Adipocyte (in vitro differentiated cells): ENCODE results near the gene SLX4IP.

Source experiments
- DNase-seq: peaks from one replicate; pipeline ENCODE4 v3.0.0-alpha.2; 2015; ENCODE audit warnings: low read depth
- H3K27me3 ChIP-seq: replicated peaks from 2 replicates; pipeline ENCODE4 v1.7.0; 2013; ENCODE audit warnings: mild to moderate bottlenecking, low read length, moderate library complexity; ENCODE audit not compliant: control insufficient read depth, insufficient read depth
- H3K36me3 ChIP-seq: 2 replicates; pipeline ENCODE4 v1.7.0; 2013; ENCODE audit warnings: low read length, mild to moderate bottlenecking, moderate library complexity; ENCODE audit not compliant: control insufficient read depth, insufficient read depth, severe bottlenecking
- H3K4me1 ChIP-seq: 2 replicates; pipeline ENCODE4 v1.7.0; 2013; ENCODE audit warnings: mild to moderate bottlenecking, low read length, moderate library complexity; ENCODE audit not compliant: control insufficient read depth, insufficient read depth
- H3K4me3 ChIP-seq: 2 replicates; pipeline ENCODE4 v1.7.0; 2013; ENCODE audit warnings: mild to moderate bottlenecking, low read length, moderate library complexity
- H3K9ac ChIP-seq: 2 replicates; pipeline ENCODE4 v1.7.0; 2013; ENCODE audit warnings: mild to moderate bottlenecking, low read length, moderate library complexity
- H3K9me3 ChIP-seq: 2 replicates; pipeline ENCODE4 v1.7.0; 2013; ENCODE audit warnings: mild to moderate bottlenecking, low read length, moderate library complexity; ENCODE audit not compliant: control insufficient read depth

SLX4IP gene

DNA sequence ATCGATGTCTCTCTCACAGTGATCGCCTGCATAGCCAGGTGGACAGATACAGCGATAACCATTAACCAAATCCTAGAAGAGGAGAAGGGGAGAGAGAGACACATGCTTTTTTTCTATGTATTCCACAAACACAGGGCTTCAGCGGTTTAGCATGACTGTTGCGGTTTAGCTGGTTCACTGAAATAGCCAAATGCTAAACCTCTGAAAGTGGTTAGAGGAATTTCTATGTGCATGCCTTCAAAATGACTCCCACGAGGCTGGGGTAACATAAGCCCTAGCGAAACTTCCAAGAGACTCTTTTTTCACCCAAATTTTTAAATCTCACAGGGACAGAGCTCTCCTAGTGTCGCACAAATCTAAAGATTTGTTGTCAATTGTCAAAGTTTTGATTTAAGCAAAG, 213.5 kb downstream of the SLX4IP start:
- Histone ChIP-seq H3K4me1 (peaks cover 16% of the 10 kb centered on the region), H3K27me3 (no peaks in the 10 kb centered on the region), H3K36me3 (peaks cover 89% of the 10 kb centered on the region), H3K9ac (no peak overlapping the region), H3K4me3 (no peak overlapping the region), H3K9me3 (no peaks in the 10 kb centered on the region)
- peak; percentile 96 for DNase-seq

DNA sequence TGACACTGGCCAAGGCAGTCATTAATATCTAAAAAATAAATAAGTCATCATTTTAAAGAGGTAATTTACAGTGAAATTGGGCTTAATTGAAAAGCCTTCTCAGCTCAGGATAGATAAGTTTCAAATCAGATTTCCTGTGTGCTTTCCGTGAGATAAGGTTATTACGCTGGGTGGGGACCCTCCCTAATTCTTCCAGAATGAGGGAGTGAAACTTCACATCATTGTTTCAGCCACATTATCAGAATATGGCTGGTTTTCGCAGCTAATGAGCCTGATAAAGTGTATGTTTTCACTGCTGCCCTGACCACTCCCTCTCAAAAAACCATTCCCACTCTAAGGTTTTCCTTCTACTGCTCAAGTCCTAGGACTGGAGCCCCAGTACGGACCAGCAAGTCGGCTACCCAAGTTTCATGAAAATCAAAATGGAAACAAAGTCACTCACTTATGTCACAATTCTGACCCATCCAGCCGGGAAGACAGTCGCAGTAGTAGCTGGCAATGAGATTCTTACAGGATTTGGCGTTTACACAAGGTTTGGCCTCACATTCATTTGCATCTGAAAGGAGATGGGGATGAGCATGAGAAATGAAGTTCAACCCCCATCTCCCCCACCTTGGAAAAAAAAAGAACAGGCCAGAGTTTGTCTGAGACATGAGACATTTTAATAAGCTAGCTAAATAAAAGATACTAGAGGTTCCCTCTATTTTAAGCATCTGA, 214.1 kb downstream of the SLX4IP start:
- Histone ChIP-seq H3K9me3 (no peaks in the 10 kb centered on the region), H3K4me1 (peaks cover 22% of the 10 kb centered on the region), H3K36me3 (peaks cover 83% of the 10 kb centered on the region), H3K9ac (no peak overlapping the region), H3K27me3 (no peaks in the 10 kb centered on the region), H3K4me3 (no peak overlapping the region)
- DNase-seq: no peak

- DNase-seq: peak; percentile 58
- peaks cover 83% of the 10 kb centered on the region for H3K36me3 ChIP-seq
- H3K9ac ChIP-seq: no peak overlapping the region
- no peak overlapping the region for H3K4me3 ChIP-seq
- no peaks in the 10 kb centered on the region for H3K27me3 ChIP-seq
- H3K9me3 ChIP-seq: no peaks in the 10 kb centered on the region
- H3K4me1 ChIP-seq: peaks cover 27% of the 10 kb centered on the region
Measured at GRCh38 chr20:10649797-10650160, 214.7 kb downstream of the SLX4IP start.

DNA sequence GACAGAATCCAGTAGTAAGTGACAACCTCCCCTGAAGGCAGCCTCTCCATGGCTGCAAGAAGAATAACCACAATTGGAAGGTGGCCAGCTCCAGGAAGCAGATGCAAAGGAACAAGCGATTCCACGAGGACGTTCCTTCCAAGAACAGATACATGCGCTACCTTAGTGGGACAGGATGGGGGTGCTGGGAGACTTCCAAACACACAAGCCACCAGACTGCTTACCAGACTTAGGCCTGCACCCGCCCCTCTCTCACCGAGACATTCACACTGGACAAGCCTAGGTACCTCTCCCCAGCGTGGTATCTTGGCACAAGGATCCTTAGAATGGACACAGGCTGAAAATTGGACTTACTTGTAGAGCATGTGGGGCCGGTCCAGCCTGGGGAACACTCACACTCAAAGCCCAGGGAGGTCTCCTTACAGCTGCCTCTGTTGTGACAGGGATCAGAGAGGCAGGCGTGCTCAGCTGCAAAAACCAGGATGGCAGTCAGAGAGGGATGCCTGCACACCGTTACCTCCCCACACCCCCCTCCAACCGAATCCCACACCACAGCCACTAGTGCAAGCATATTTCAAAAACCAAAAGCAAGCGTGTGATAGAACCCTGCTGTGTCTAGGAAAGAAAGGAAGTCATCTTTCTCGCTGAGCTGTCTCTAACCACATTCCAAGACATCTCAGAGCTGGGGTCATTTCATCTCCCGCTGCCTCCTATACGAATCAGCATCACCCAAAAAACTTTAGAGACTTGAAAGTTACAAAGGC, 216.3 kb downstream of the SLX4IP start:
- no peaks in the 10 kb centered on the region for H3K9me3 ChIP-seq
- H3K36me3 ChIP-seq: peaks cover 83% of the 10 kb centered on the region
- H3K4me1 ChIP-seq: peaks cover 27% of the 10 kb centered on the region
- no peak overlapping the region for H3K9ac ChIP-seq
- DNase-seq: no peak
- no peak overlapping the region for H3K4me3 ChIP-seq
- no peaks in the 10 kb centered on the region for H3K27me3 ChIP-seq

DNA sequence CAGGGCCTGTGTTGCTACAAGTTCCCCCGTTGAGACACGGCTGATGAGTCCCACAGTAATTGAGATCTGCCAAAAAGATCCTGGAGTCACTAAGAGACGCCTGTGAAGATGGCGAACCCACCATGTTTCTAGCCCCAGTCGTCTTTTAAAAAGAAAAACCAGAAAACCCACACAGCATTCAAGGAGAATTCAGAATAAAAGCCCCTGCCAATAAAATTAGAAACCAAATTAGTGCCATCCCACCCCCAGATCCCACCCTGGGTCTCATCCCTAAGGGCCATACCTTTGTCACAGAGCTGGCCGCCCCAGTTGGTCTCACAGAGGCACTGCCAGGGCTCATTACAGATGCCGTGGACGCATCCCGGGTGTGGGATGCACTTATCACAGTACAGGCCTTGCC, 217.1 kb downstream of the SLX4IP start:
- H3K4me1 ChIP-seq: peaks cover 27% of the 10 kb centered on the region
- no peaks in the 10 kb centered on the region for H3K27me3 ChIP-seq
- H3K9me3 ChIP-seq: no peaks in the 10 kb centered on the region
- H3K9ac ChIP-seq: no peak overlapping the region
- H3K4me3 ChIP-seq: no peak overlapping the region
- H3K36me3 ChIP-seq: peaks cover 83% of the 10 kb centered on the region
- no peak for DNase-seq

DNA sequence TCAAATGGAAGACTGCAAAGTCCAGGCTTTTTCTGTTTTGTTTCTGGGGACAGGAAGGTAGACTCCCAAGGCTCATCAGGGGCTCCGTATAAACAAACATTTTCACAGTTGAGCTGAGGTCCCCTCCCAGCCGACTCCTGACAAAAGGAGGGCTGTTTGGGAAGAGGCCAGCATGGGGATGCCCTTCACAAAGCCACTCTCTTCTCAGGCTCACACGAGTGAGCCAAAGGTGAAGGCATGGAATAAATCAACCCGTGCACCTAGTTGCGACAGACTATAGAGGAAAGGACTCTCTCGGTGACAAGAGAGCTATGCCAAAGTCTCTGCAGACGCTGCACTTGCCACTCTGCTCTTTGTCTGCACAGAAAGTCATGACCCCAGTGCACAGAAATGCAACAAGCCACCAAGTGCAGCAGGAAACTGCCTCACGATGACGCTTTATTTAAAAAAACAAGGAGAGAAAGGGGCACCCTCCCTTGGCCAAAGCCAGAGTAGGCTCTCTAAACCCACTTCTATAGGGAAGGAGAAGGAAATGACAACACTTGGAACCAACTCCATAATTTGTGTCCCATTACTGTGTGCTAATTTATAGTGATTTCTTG, 217.7 kb downstream of the SLX4IP start:
- peak overlapping the region; percentile 38 for H3K4me3 ChIP-seq
- no peak overlapping the region for H3K9ac ChIP-seq
- no peaks in the 10 kb centered on the region for H3K9me3 ChIP-seq
- H3K4me1 ChIP-seq: peaks cover 27% of the 10 kb centered on the region
- peaks cover 83% of the 10 kb centered on the region for H3K36me3 ChIP-seq
- no peak for DNase-seq
- no peaks in the 10 kb centered on the region for H3K27me3 ChIP-seq

GRCh38 chr20:10653599-10654249, 218.6 kb downstream of the SLX4IP start:
- Histone ChIP-seq H3K27me3 (no peaks in the 10 kb centered on the region), H3K9me3 (no peaks in the 10 kb centered on the region), H3K36me3 (peaks cover 82% of the 10 kb centered on the region), H3K9ac (peak overlapping the region; percentile 38), H3K4me1 (peaks cover 27% of the 10 kb centered on the region), H3K4me3 (peak overlapping the region; percentile 73)
- DNase-seq: no peak

GRCh38 chr20:10654250-10654610, 219.1 kb downstream of the SLX4IP start:
- Histone ChIP-seq H3K36me3 (peaks cover 76% of the 10 kb centered on the region), H3K4me1 (peaks cover 27% of the 10 kb centered on the region), H3K9me3 (no peaks in the 10 kb centered on the region), H3K27me3 (no peaks in the 10 kb centered on the region), H3K4me3 (peak overlapping the region; percentile 73), H3K9ac (peak overlapping the region; percentile 38)
- DNase-seq: no peak

DNA sequence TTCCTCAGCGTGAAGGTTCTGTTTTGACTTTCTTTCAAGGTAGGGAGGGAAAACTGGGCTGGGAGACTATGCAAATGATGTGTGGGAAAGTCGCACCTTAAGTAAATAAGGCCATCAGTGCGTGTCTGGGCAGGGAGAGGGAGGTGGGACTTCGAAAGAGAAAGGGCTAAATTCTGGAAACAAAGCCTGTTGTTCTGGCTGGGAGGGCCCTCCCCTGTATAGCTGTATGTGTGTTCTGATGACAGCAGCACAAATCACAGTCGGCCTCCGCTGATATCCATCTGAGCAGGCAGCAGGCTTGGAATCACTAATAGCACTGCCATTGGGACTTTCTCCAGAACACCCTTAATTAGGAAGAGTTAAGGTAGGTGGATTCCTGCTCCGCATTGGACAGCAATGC, 219.5 kb downstream of the SLX4IP start:
- no peak for DNase-seq
- Histone ChIP-seq H3K27me3 (no peaks in the 10 kb centered on the region), H3K9me3 (no peaks in the 10 kb centered on the region), H3K4me3 (no peak overlapping the region), H3K4me1 (peaks cover 27% of the 10 kb centered on the region), H3K9ac (peak overlapping the region; percentile 38), H3K36me3 (peaks cover 74% of the 10 kb centered on the region)

DNA sequence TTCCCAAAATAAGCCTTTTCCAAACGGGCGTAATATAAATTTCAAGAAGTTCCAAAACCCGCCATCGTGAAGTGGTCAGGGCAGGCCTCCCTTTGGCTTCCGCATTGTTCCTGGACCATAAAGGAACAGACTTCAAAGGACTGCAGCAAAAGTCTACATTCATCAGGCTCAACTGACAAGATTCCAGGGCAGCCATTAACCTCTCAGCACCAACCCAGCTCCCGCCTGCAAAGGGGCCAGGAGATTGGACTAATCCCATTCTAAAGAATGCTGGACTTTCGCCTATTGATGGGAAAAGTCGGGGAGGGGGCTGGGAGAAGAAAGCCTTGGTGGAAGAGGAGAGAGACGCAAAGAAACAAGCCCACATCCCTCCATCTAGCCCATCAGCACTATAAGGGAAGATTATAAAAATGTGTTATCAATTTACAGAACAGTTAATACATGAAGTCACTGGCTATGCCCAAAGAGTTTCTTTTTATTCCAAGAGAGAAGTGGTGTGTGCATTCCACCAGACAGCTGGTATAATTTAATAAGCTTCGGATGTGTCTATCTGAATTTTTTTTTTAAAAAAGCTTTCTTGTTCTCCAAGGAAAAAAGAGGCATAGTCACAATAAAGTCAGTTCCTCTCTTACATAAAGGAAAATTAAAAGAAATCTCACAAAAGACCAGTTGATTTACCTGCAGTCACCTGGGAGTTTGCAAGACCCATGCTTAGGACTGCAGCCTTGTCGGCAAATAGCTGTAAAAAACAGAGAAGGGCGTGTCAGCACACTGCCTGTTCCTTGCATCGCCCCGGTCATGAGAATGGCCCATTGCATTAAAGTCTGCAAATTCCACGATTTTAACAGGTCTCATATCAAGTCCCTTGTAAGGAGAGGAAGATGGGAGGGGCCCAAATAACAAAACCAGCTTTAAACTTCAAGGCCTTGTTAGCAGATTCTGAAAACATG, 220.9 kb downstream of the SLX4IP start:
- Histone ChIP-seq H3K9ac (no peak overlapping the region), H3K27me3 (no peaks in the 10 kb centered on the region), H3K4me1 (peaks cover 37% of the 10 kb centered on the region), H3K36me3 (peaks cover 74% of the 10 kb centered on the region), H3K4me3 (no peak overlapping the region), H3K9me3 (no peaks in the 10 kb centered on the region)
- no peak for DNase-seq
